GM12878 (cell line): ENCODE measurements around the gene TTLL7. TPM values are rescaled to one million over a fixed set of nuclear protein-coding genes. Genes with fewer than 3 reads are reported as not detected.

Experiments
- ATAC-seq: fragments of 200-7000 bp; cut with Tn5 transposase; 3 replicates; pipeline ENCODE4 v1.9.1; 2020; ENCODE audit warnings: mild to moderate bottlenecking, moderate library complexity
- BruUV-seq: library from RNA; stranded (reverse); fragments of 400-500 nt; replicated peaks from 2 replicates; lab custom pipeline; 2021; lab: Mats Ljungman, UMichigan
- CTCF ChIA-PET: fragments of 300-600 bp; sonication (Branson Sonifier 250); formaldehyde crosslinking; extraction: SDS; loops from one replicate; lab custom pipeline; 2021; ENCODE audit warnings: inconsistent platforms; lab: Yijun Ruan, JAX
- POLR2A ChIA-PET: fragments of 350-600 bp; formaldehyde crosslinking; extraction: SDS; loops from one replicate; lab custom pipeline; 2021; ENCODE audit warnings: inconsistent platforms; lab: Charles Lee
- RAD21 ChIA-PET: fragments of 300-600 bp; sonication (Branson Sonifier 250); formaldehyde crosslinking; loops from one replicate; lab custom pipeline; 2023; ENCODE audit warnings: antibody characterized with exemption; ENCODE audit not compliant: unreplicated experiment; lab: Charles Lee
- SMC1A ChIA-PET: fragments of 300-600 bp; sonication (Branson Sonifier 250); formaldehyde crosslinking; loops from one replicate; lab custom pipeline; 2023; ENCODE audit not compliant: unreplicated experiment, uncharacterized antibody; lab: Charles Lee
- DNase-seq: peaks from one replicate; pipeline ENCODE4 v3.0.0-alpha.2; 2011; ENCODE audit warnings: low read depth, low spot score
- FAIRE-seq: peaks from 3 replicates; lab custom pipeline; 2011; peaks lifted over from hg19 to GRCh38; lab: Jason Lieb, UNC
- H2AFZ ChIP-seq: 2 replicates; pipeline ENCODE4 v1.6.0; 2011; ENCODE audit warnings: low read depth, low read length, control low read depth; ENCODE audit not compliant: control insufficient read depth
- H3K27ac ChIP-seq: 2 replicates; pipeline ENCODE4 v1.5.1; 2011; ENCODE audit warnings: control low read depth; ENCODE audit not compliant: control insufficient read depth, insufficient read depth
- H3K27me3 ChIP-seq, 2 experiments: replicated peaks in 1 of 2; 2 replicates each; pipeline versions ENCODE4 v1.6.0 to v1.6.1; 2011; ENCODE audit warnings: low read length in 1 of 2; ENCODE audit not compliant: control insufficient read depth in 2 of 2, insufficient read depth in 2 of 2
- H3K36me3 ChIP-seq, 2 experiments: 2 replicates each; pipeline ENCODE4 v1.5.1; 2011; ENCODE audit warnings: low read length in 1 of 2; ENCODE audit not compliant: control insufficient read depth in 2 of 2, insufficient read depth in 2 of 2
- H3K4me1 ChIP-seq: 2 replicates; pipeline ENCODE4 v1.6.1; 2011; ENCODE audit warnings: mild to moderate bottlenecking, low read length, moderate library complexity, mixed read lengths; ENCODE audit not compliant: control insufficient read depth, insufficient read depth
- H3K4me2 ChIP-seq: 2 replicates; pipeline ENCODE4 v1.6.0; 2011; ENCODE audit warnings: control low read depth; ENCODE audit not compliant: control insufficient read depth, insufficient read depth
- H3K4me3 ChIP-seq: fragments of 200-600 bp; sonication (generic); 2 replicates; pipeline ENCODE4 v1.5.1; 2016
- H3K79me2 ChIP-seq: 2 replicates; pipeline ENCODE4 v1.6.0; 2011; ENCODE audit warnings: low read length; ENCODE audit not compliant: control insufficient read depth, insufficient read depth
- H3K9ac ChIP-seq: 2 replicates; pipeline ENCODE4 v1.8.0; 2011; ENCODE audit warnings: low read length, control low read depth, mixed read lengths; ENCODE audit not compliant: control insufficient read depth, insufficient read depth
- H3K9me3 ChIP-seq: replicated peaks from 3 replicates; pipeline ENCODE4 v1.5.1; 2011; ENCODE audit warnings: mild to moderate bottlenecking, low read length; ENCODE audit not compliant: control insufficient read depth, insufficient read depth
- H4K20me1 ChIP-seq: 2 replicates; pipeline ENCODE4 v1.6.0; 2011; ENCODE audit not compliant: control insufficient read depth, insufficient read depth
- CHD2 ChIP-seq: IDR thresholded peaks from 2 replicates; pipeline ENCODE4 v1.6.1; 2011; ENCODE audit warnings: low read depth, low read length, improper control_type of control experiment, borderline replicate concordance
- FOS ChIP-seq: IDR thresholded peaks from 3 replicates; pipeline ENCODE4 v1.6.1; 2011; ENCODE audit warnings: borderline replicate concordance; ENCODE audit not compliant: insufficient read length; ENCODE audit errors: extremely low read depth
- FOXM1 ChIP-seq: IDR thresholded peaks from 2 replicates; pipeline ENCODE4 v1.6.1; 2012; ENCODE audit warnings: low read depth, mild to moderate bottlenecking, inconsistent platforms, low read length, moderate library complexity
- NRF1 ChIP-seq: conservative IDR thresholded peaks from 2 replicates; pipeline ENCODE4 v1.6.1; 2011; ENCODE audit warnings: mild to moderate bottlenecking, low read depth, low read length, improper control_type of control experiment
- SIX5 ChIP-seq: IDR thresholded peaks from 2 replicates; pipeline ENCODE4 v1.6.1; 2011; ENCODE audit warnings: mild to moderate bottlenecking, low read depth, low read length, moderate library complexity; ENCODE audit not compliant: severe bottlenecking
- TCF3 ChIP-seq: IDR thresholded peaks from 2 replicates; pipeline ENCODE4 v1.6.1; 2012; ENCODE audit warnings: low read depth, mild to moderate bottlenecking, low read length, borderline replicate concordance; ENCODE audit not compliant: insufficient read depth
- WRNIP1 ChIP-seq: IDR thresholded peaks from 2 replicates; pipeline ENCODE4 v1.6.1; 2011; ENCODE audit warnings: low read depth, low read length, improper control_type of control experiment, borderline replicate concordance
- ZNF274 ChIP-seq: IDR thresholded peaks from one replicate; pipeline ENCODE4 v1.8.0; 2011; ENCODE audit not compliant: insufficient read length, insufficient read depth
- WGBS: methylation state at CpG from one replicate; pipeline ENCODE4 v1.1.6; 2016; ENCODE audit warnings: low lambda C conversion rate; ENCODE audit not compliant: insufficient replicate concordance, insufficient coverage; ENCODE audit errors: missing lambda C conversion rate; 5-methylcytosine and 5-hydroxymethylcytosine counted together
- in situ Hi-C: fragments of 300-500 bp; cut with MboI; formaldehyde crosslinking; loops from 9 replicates; pipeline ENCODE4 v1.14.3; 2018; ENCODE audit warnings: mixed read lengths
- intact Hi-C: fragments of 100-400 bp; cut with micrococcal nuclease; formaldehyde crosslinking; loops from one replicate; pipeline ENCODE4 v1.14.2; 2022; ENCODE audit not compliant: unreplicated experiment
- polyA plus RNA-seq, 11 experiments: library from polyadenylated mRNA; depleted of rRNA in 4 of 11; unstranded in 6 of 11; stranded (reverse) in 5 of 11; fragments of >200 nt; fragmentation: Nextera tagmentation in 4 of 11; fragmentation: Illumina TruSeq in 1 of 11; extraction: Ambion mirVana in 4 of 11; extraction: Trizol in 1 of 11; gene quantifications; 1 replicate in 1 of 11; 2 replicates in 10 of 11; pipeline versions ENCODE4 v1.2.1 to v1.2.3, GENCODE V29; 2011 to 2016; ENCODE audit warnings: inconsistent platforms in 2 of 11, missing spikeins in 2 of 11, low read depth in 1 of 11
- total RNA-seq, 4 experiments: library from RNA; depleted of rRNA in 3 of 4; stranded (reverse); fragments of >200 nt in 3 of 4; fragmentation: Illumina TruSeq in 1 of 4; extraction: Trizol in 1 of 4; gene quantifications; 2 replicates each; pipeline versions ENCODE4 v1.2.1 to v1.2.3, GENCODE V29; 2013 to 2021

Gene TTLL7
- total and polyA plus RNA-seq, 10 of the 15 experiments (the other 5 are each of a cell fraction or from before 2014, with no cell fraction given) = 0.03 to 1.4 (median 0.61) TPM

DNA sequence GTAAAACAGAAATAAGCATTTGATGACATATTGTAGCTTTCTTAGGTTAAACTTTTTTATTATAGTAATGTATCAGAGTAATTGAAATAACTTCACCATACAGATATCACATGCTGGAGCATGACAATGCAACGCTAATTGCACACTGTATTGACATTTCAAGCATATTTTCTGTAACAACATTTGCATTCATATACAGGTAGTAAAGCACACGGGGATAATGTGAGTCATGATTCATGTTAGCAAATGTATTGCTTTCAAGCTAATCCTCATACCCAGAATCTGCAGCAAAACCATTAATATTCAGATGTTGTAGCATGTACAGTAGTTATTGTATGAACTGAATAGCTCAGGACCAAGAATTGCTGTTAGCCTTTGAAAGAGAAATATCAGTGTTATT is 133.9 kb downstream of the TTLL7 start:
- intact Hi-C loops = no loop called here
- Histone ChIP-seq H3K9ac (no peak overlapping the region), H3K36me3 (no peaks in the 10 kb centered on the region), H3K27ac (no peak overlapping the region), H3K4me2 (no peak overlapping the region), H3K27me3 (no peaks in the 10 kb centered on the region)
- BruUV-seq = no TSS peak
- CTCF ChIA-PET = no interaction called here
- POLR2A ChIA-PET = no interaction called here
- ATAC-seq (no peak), FAIRE-seq (no peak)
- TF ChIP-seq CHD2 (no peak), ZNF274 (no peak), FOXM1 (no peak), SIX5 (no peak), TCF3 (no peak), WRNIP1 (no peak), NRF1 (no peak), FOS (no peak)
- TF ChIP-seq, all 136 proteins: peak for 0
- no peak overlapping the region for H2AFZ ChIP-seq
- no peak overlapping the region for H3K4me3 ChIP-seq
- WGBS = 45% methylated on average over 2 of the region's 2 CpGs
- ChIA-PET RAD21 (no interaction called here), SMC1A (no interaction called here)
- in situ Hi-C loops = no loop called here
- no peak for DNase-seq
- H4K20me1 ChIP-seq = no peaks in the 10 kb centered on the region
- no peaks in the 10 kb centered on the region for H3K79me2 ChIP-seq
- no peaks in the 10 kb centered on the region; the same call in 1 of the 2 replicates for H3K4me1 ChIP-seq
- H3K9me3 ChIP-seq = no peaks in the 10 kb centered on the region
